DND-41 (cell line): ENCODE data around the gene LAMP5.

ENCODE experiments used
- ATAC-seq: fragments of 200-7000 bp; cut with Tn5 transposase; 3 replicates; pipeline ENCODE4 v1.9.1; 2021; ENCODE audit warnings: low read depth; ENCODE audit not compliant: insufficient read depth
- DNase-seq: peaks from one replicate; pipeline ENCODE4 v3.0.0-alpha.2; 2020
- H2AFZ ChIP-seq: 2 replicates; pipeline ENCODE4 v1.6.0; 2012; ENCODE audit warnings: low read depth, low read length
- H3K27ac ChIP-seq: 2 replicates; pipeline ENCODE4 v1.5.1; 2012; ENCODE audit warnings: low read length, inconsistent platforms
- H3K27me3 ChIP-seq: fragments of 200-600 bp; sonication (generic); 2 replicates; pipeline ENCODE4 v1.6.0; 2012; ENCODE audit warnings: low read length, mild to moderate bottlenecking, inconsistent platforms; ENCODE audit not compliant: insufficient read depth, poor library complexity
- H3K36me3 ChIP-seq: 2 replicates; pipeline ENCODE4 v1.5.1; 2012; ENCODE audit warnings: low read length, inconsistent platforms; ENCODE audit not compliant: insufficient read depth
- H3K4me1 ChIP-seq: 2 replicates; pipeline ENCODE4 v1.5.1; 2012; ENCODE audit warnings: mild to moderate bottlenecking, low read length; ENCODE audit not compliant: insufficient read depth
- H3K4me2 ChIP-seq: 2 replicates; pipeline ENCODE4 v1.6.0; 2012; ENCODE audit warnings: mild to moderate bottlenecking, moderate library complexity, low read length, inconsistent platforms; ENCODE audit not compliant: insufficient read depth
- H3K4me3 ChIP-seq, 2 experiments: fragments of 200-600 bp in 1 of 2; shearing (Covaris generic) in 1 of 2; 2 replicates each; pipeline ENCODE4 v1.5.1; 2012 to 2016; ENCODE audit warnings: inconsistent platforms in 2 of 2, low read length in 2 of 2, mild to moderate bottlenecking in 2 of 2, low read depth in 1 of 2, moderate library complexity in 1 of 2
- H3K79me2 ChIP-seq: 2 replicates; pipeline ENCODE4 v1.6.0; 2012; ENCODE audit warnings: low read length, inconsistent platforms; ENCODE audit not compliant: insufficient read depth
- H3K9ac ChIP-seq: 2 replicates; pipeline ENCODE4 v1.6.0; 2012; ENCODE audit warnings: low read depth, mild to moderate bottlenecking, inconsistent platforms, low read length, moderate library complexity
- H3K9me3 ChIP-seq: 2 replicates; pipeline ENCODE4 v1.5.1; 2012; ENCODE audit warnings: low read length, moderate library complexity, mild to moderate bottlenecking, inconsistent platforms; ENCODE audit not compliant: insufficient read depth, severe bottlenecking
- H4K20me1 ChIP-seq: 2 replicates; pipeline ENCODE4 v1.6.0; 2012; ENCODE audit warnings: low read length; ENCODE audit not compliant: insufficient read depth
- EZH2 ChIP-seq: IDR thresholded peaks from 3 replicates; pipeline ENCODE4 v1.6.1; 2012; ENCODE audit warnings: borderline replicate concordance, low read depth, mild to moderate bottlenecking, moderate library complexity, low read length, inconsistent platforms; ENCODE audit not compliant: severe bottlenecking
- TF ChIP-seq, protein P1 (sequence below): IDR thresholded peaks from 2 replicates; pipeline ENCODE4 v1.5.1; 2012; ENCODE audit warnings: borderline replicate concordance, low read length, moderate library complexity, mild to moderate bottlenecking; ENCODE audit not compliant: poor library complexity, severe bottlenecking; ENCODE audit errors: extremely low read depth

LAMP5 gene

DNA sequence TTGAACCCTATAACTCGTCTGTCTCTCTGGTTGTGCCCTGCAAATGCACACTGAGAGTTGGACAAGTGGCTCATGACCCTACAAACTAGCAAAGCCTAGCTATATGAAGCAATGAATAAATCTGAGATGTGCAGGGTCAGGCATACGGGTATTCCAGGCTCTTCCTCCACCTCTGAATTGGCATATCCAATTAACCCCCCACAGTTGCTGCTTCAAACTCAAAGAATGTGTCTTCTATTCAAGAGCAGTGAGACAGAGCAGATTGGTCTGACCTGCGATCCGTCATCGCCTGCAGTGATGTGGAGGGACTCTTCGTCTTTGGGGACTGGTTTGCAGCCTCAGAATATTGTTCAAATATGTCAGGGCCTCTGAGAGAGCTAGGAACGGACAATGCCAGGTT, 59.8 kb downstream of the LAMP5 start:
- TF ChIP-seq EZH2, result no peak
- TF ChIP-seq, protein P1, sequence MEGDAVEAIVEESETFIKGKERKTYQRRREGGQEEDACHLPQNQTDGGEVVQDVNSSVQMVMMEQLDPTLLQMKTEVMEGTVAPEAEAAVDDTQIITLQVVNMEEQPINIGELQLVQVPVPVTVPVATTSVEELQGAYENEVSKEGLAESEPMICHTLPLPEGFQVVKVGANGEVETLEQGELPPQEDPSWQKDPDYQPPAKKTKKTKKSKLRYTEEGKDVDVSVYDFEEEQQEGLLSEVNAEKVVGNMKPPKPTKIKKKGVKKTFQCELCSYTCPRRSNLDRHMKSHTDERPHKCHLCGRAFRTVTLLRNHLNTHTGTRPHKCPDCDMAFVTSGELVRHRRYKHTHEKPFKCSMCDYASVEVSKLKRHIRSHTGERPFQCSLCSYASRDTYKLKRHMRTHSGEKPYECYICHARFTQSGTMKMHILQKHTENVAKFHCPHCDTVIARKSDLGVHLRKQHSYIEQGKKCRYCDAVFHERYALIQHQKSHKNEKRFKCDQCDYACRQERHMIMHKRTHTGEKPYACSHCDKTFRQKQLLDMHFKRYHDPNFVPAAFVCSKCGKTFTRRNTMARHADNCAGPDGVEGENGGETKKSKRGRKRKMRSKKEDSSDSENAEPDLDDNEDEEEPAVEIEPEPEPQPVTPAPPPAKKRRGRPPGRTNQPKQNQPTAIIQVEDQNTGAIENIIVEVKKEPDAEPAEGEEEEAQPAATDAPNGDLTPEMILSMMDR, result no peak
- no peaks in the 10 kb centered on the region for H3K4me1 ChIP-seq
- no peaks in the 10 kb centered on the region for H4K20me1 ChIP-seq
- H3K27ac ChIP-seq, result no peak overlapping the region
- ATAC-seq (no peak), DNase-seq (no peak)
- no peak overlapping the region for H3K4me2 ChIP-seq
- H3K4me3 ChIP-seq, result no peak overlapping the region
- H3K79me2 ChIP-seq, result no peaks in the 10 kb centered on the region
- H3K9ac ChIP-seq, result no peak overlapping the region
- no peaks in the 10 kb centered on the region for H3K36me3 ChIP-seq
- H3K9me3 ChIP-seq, result no peaks in the 10 kb centered on the region
- no peak overlapping the region for H2AFZ ChIP-seq
- H3K27me3 ChIP-seq, result peaks cover 6% of the 10 kb centered on the region

DNA sequence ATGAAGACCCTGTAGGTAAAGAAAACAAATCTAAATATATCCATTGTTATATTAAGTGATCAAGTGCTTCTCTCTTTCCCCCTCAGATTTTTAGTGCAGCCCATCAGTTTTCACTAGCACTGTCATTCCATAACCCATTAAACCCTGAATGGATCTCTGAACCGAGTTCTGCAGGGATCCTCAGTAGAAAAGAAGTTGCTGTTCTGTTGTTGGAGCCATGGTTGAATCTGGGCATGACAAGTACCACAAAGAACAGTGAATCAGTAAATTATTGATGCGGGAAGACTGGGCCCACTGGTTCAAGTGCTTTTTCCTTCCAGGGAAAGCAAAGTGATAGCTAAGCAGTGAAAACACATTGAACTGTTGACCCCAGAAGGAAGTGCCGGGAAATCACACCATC, 60.4 kb downstream of the LAMP5 start:
- Histone ChIP-seq H3K79me2 (no peaks in the 10 kb centered on the region), H3K4me1 (no peaks in the 10 kb centered on the region), H3K4me3 (no peak overlapping the region), H2AFZ (no peak overlapping the region), H4K20me1 (no peaks in the 10 kb centered on the region), H3K4me2 (no peak overlapping the region), H3K9ac (no peak overlapping the region), H3K9me3 (no peaks in the 10 kb centered on the region), H3K27ac (no peak overlapping the region), H3K27me3 (peaks cover 2% of the 10 kb centered on the region), H3K36me3 (no peaks in the 10 kb centered on the region)
- DNase-seq (no peak), ATAC-seq (no peak)
- TF ChIP-seq EZH2, result no peak
- TF ChIP-seq, protein P1, result no peak

DNA sequence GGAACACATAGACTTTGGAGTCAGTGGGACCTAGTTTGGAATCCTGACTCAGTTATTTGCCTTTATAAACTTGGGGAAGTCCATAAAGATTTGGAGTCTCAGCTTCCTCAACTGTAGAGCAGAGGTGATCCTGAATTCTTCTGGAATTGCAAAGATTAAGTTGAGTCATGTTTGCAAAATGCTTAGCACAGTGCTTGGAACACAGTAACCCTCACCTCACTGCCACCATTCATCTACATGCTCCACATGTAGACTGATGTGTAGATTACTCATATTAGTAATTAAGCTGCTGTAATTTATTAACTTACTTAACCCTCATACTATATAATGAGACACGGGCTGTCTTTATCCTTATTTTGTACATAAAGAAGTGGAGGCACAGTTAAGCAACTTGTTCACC, 61.4 kb downstream of the LAMP5 start:
- no peak overlapping the region for H3K4me2 ChIP-seq
- no peak overlapping the region for H3K9ac ChIP-seq
- TF ChIP-seq, protein P1, result no peak
- no peak for TF ChIP-seq EZH2
- H2AFZ ChIP-seq, result no peak overlapping the region
- H3K4me3 ChIP-seq, result no peak overlapping the region
- no peaks in the 10 kb centered on the region for H4K20me1 ChIP-seq
- no peaks in the 10 kb centered on the region for H3K79me2 ChIP-seq
- H3K27ac ChIP-seq, result no peak overlapping the region
- H3K9me3 ChIP-seq, result no peaks in the 10 kb centered on the region
- DNase-seq (no peak), ATAC-seq (no peak)
- H3K4me1 ChIP-seq, result no peaks in the 10 kb centered on the region
- H3K27me3 ChIP-seq, result no peaks in the 10 kb centered on the region
- no peaks in the 10 kb centered on the region for H3K36me3 ChIP-seq

DNA sequence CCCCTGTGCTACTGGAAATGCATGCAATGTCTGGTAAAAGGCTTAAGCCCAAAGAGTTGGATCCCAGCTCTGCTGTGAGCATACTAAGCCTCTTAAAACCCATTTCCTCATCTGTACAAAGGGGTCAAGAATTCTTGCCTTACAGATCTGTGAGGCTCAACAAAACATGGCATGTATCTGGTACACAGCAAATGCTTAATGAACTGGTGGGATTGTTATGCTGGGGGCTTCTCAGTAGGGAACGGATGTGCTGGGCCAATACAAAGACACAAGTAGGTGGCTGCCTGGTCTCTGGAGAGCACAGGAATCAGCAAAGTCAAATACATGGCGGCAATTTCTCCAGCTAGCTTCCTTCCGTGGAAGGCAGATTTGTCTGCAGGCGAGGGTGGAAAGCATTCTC, 62.3 kb downstream of the LAMP5 start:
- Histone ChIP-seq H3K9ac (no peak overlapping the region), H4K20me1 (no peaks in the 10 kb centered on the region), H3K27me3 (no peaks in the 10 kb centered on the region), H3K4me2 (no peak overlapping the region), H3K9me3 (no peaks in the 10 kb centered on the region), H3K79me2 (no peaks in the 10 kb centered on the region), H3K36me3 (no peaks in the 10 kb centered on the region), H3K4me3 (no peak overlapping the region), H2AFZ (no peak overlapping the region), H3K27ac (no peak overlapping the region), H3K4me1 (no peaks in the 10 kb centered on the region)
- TF ChIP-seq, protein P1, result no peak
- no peak for TF ChIP-seq EZH2
- no peak for DNase-seq
- ATAC-seq, result no peak
